A673 (cell line): ENCODE results near the gene SMARCA2. TPM values are rescaled to one million over a fixed set of nuclear protein-coding genes. Genes with fewer than 3 reads are reported as not detected.

Experiments used
- BruUV-seq: library from RNA; stranded (reverse); fragments of 400-500 nt; replicated peaks from 2 replicates; lab custom pipeline; 2021; lab: Mats Ljungman, UMichigan
- CTCF ChIA-PET: fragments of 300-600 bp; sonication (Branson Sonifier 250); formaldehyde crosslinking; loops from one replicate; lab custom pipeline; 2022; ENCODE audit warnings: antibody characterized with exemption; lab: Charles Lee
- POLR2A ChIA-PET: fragments of 300-600 bp; sonication (Branson Sonifier 250); formaldehyde crosslinking; loops from one replicate; lab custom pipeline; 2022; ENCODE audit warnings: antibody characterized with exemption; ENCODE audit not compliant: low non-redundant PET; lab: Charles Lee
- DNase-seq: peaks from one replicate; pipeline ENCODE4 v3.0.0-alpha.2; 2015; ENCODE audit warnings: low spot score
- H3K27ac ChIP-seq: fragments of 200-600 bp; sonication (generic); 2 replicates; pipeline ENCODE4 v1.5.1; 2016; ENCODE audit warnings: mixed run types, low read depth, mild to moderate bottlenecking, mixed read lengths, antibody characterized with exemption, low read length; ENCODE audit not compliant: poor library complexity, severe bottlenecking
- H3K27me3 ChIP-seq: fragments of 200-600 bp; sonication (generic); replicated peaks from 2 replicates; pipeline ENCODE4 v1.6.1; 2017; ENCODE audit warnings: mixed run types, low read depth, mild to moderate bottlenecking, mixed read lengths, antibody characterized with exemption, low read length; ENCODE audit not compliant: insufficient read depth, poor library complexity
- H3K36me3 ChIP-seq: fragments of 200-600 bp; sonication (generic); 2 replicates; pipeline ENCODE4 v1.6.1; 2016; ENCODE audit warnings: mixed run types, mild to moderate bottlenecking, mixed read lengths, antibody characterized with exemption, low read length; ENCODE audit not compliant: insufficient read depth, poor library complexity, severe bottlenecking
- H3K4me1 ChIP-seq: fragments of 200-600 bp; sonication (generic); 2 replicates; pipeline ENCODE4 v1.6.1; 2017; ENCODE audit warnings: mixed run types, mild to moderate bottlenecking, mixed read lengths, antibody characterized with exemption, low read length; ENCODE audit not compliant: insufficient read depth, poor library complexity, severe bottlenecking
- H3K4me3 ChIP-seq: fragments of 200-600 bp; sonication (generic); 2 replicates; pipeline ENCODE4 v1.5.1; 2016; ENCODE audit warnings: low read depth, mixed run types, mild to moderate bottlenecking, mixed read lengths, low read length; ENCODE audit not compliant: poor library complexity, severe bottlenecking
- H3K9me3 ChIP-seq: fragments of 200-600 bp; sonication (generic); 2 replicates; pipeline ENCODE4 v1.6.1; 2016; ENCODE audit warnings: mixed run types, low read depth, mild to moderate bottlenecking, mixed read lengths, antibody characterized with exemption, low read length; ENCODE audit not compliant: poor library complexity, severe bottlenecking
- EZH2 ChIP-seq: fragments of 200-600 bp; sonication (generic); IDR thresholded peaks from 2 replicates; pipeline ENCODE4 v1.6.1; 2017; ENCODE audit warnings: borderline replicate concordance, low read depth, mild to moderate bottlenecking, mixed read lengths, antibody characterized with exemption, low read length; ENCODE audit not compliant: poor library complexity, severe bottlenecking
- intact Hi-C: fragments of 100-400 bp; cut with micrococcal nuclease; formaldehyde crosslinking; loops from one replicate; pipeline ENCODE4 v1.10.0; 2022; ENCODE audit not compliant: unreplicated experiment
- total RNA-seq: library from RNA; stranded (reverse); gene quantifications from 2 replicates; pipeline ENCODE4 v1.2.3, GENCODE V29; 2021
- TF ChIP-seq, protein P1 (sequence below): fragments of 300-800, 200-600 bp; sonication (generic); conservative IDR thresholded peaks from 2 replicates; pipeline ENCODE4 v1.5.1; 2017; ENCODE audit warnings: low read depth, mild to moderate bottlenecking, antibody characterized with exemption, low read length, moderate library complexity, mixed read lengths

SMARCA2 gene
- total RNA-seq, 1 experiment from 2014 or later, result 69.0 TPM

DNA sequence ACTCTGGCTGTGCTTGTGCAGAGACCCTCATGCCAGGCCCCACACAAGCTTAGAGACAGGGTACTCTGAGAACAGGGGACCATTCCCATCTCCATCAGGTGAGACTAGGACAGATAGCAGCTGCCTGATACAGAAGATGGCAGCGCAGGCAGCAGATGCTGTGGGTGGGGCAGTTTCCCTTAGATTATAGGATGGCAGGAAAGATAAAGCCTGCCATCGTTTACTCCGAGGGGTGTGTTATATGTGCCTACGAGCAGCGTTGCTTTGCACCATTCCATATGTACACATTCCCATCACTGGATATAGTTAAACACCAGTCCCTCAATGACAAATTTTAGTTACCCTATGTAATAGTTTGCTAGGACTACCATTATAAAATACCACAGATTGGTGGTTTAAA, 135.2 kb downstream of the SMARCA2 start:
- ChIA-PET POLR2A (no interaction called here), CTCF (no interaction called here)
- Histone ChIP-seq H3K4me1 (no peaks in the 10 kb centered on the region), H3K4me3 (no peak overlapping the region), H3K27me3 (no peaks in the 10 kb centered on the region), H3K36me3 (no peaks in the 10 kb centered on the region), H3K27ac (no peak overlapping the region), H3K9me3 (no peaks in the 10 kb centered on the region)
- no peak for DNase-seq
- TF ChIP-seq, protein P1, sequence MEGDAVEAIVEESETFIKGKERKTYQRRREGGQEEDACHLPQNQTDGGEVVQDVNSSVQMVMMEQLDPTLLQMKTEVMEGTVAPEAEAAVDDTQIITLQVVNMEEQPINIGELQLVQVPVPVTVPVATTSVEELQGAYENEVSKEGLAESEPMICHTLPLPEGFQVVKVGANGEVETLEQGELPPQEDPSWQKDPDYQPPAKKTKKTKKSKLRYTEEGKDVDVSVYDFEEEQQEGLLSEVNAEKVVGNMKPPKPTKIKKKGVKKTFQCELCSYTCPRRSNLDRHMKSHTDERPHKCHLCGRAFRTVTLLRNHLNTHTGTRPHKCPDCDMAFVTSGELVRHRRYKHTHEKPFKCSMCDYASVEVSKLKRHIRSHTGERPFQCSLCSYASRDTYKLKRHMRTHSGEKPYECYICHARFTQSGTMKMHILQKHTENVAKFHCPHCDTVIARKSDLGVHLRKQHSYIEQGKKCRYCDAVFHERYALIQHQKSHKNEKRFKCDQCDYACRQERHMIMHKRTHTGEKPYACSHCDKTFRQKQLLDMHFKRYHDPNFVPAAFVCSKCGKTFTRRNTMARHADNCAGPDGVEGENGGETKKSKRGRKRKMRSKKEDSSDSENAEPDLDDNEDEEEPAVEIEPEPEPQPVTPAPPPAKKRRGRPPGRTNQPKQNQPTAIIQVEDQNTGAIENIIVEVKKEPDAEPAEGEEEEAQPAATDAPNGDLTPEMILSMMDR, result no peak
- TF ChIP-seq EZH2, result no peak
- intact Hi-C loops, result no loop called here
- BruUV-seq, result no TSS peak

DNA sequence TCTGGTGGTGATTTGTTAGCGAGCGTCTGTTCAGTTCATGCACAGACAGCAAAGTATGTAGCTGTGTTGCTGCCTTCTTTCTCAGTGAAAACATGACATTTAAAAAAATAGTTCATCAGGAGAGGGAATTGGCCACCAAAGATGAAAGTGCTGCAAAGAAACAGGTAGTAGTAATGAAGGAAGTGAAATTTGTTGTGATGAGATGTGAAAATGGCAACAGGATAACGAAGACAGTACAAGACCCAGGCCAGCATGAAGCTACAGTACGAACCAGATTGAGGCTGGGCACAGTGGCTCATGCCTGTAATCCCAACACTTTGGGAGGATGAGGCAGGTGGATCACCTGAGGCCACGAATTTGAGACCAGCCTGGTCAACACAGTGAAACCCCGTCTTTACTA, 136.0 kb downstream of the SMARCA2 start:
- DNase-seq, result no peak

DNA sequence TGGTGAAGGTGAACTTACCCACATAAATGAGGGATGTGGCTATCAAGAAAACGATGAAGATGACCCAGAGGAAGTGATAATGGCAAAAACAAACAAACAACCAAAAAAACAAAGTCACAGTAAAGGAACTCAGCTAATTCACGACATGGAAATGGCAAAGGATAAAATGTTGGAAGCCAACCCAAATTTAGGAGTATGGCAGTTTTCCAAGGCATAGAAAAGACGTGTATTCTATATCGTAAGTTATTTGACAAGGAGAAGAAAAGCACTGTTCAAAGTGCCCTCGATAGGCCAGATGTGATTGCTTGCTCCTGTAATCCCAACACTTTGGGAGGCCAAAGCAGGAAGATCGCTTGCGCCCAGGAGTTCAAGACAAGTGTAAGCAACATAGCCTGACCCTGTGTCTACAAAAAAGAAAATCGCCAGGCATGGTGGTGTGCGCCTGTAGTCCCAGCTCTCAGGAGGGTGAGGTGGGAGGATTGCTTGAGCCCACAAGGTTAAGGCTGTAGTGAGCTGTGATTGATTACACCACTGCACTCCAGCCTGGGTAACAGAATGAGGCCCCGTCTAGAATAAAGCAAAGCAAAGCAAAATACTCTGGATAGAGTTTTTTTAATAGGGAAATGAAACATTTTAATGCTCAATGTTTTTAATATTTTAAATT, 138.0 kb downstream of the SMARCA2 start:
- ChIA-PET CTCF (no interaction called here), POLR2A (no interaction called here)
- intact Hi-C loops, result no loop called here
- TF ChIP-seq, protein P1, result no peak
- TF ChIP-seq EZH2, result no peak
- DNase-seq, result no peak
- H3K9me3 ChIP-seq, result no peaks in the 10 kb centered on the region
- no peak overlapping the region for H3K4me3 ChIP-seq
- no peaks in the 10 kb centered on the region for H3K36me3 ChIP-seq
- H3K27me3 ChIP-seq, result no peaks in the 10 kb centered on the region
- BruUV-seq, result no TSS peak
- peaks cover 16% of the 10 kb centered on the region for H3K4me1 ChIP-seq
- no peak overlapping the region for H3K27ac ChIP-seq

More for the DNA sequence above, 136.0 kb downstream of the SMARCA2 start:
- H3K4me3 ChIP-seq, result no peak overlapping the region
- no peaks in the 10 kb centered on the region for H3K4me1 ChIP-seq
- no TSS peak for BruUV-seq
- ChIA-PET POLR2A (no interaction called here), CTCF (no interaction called here)
- TF ChIP-seq EZH2, result no peak
- TF ChIP-seq, protein P1, result no peak
- no peaks in the 10 kb centered on the region for H3K27me3 ChIP-seq
- no peaks in the 10 kb centered on the region for H3K36me3 ChIP-seq
- no peak overlapping the region for H3K27ac ChIP-seq
- no peaks in the 10 kb centered on the region for H3K9me3 ChIP-seq
- intact Hi-C loops, result no loop called here
